HG03378 (cell line): ENCODE measurements around the gene C8B.

Experiments
- ATAC-seq: cut with Tn5 transposase; IDR thresholded peaks from one replicate; pipeline ENCODE4 v1.9.1; 2021; ENCODE audit warnings: mild to moderate bottlenecking, moderate library complexity; ENCODE audit not compliant: unreplicated experiment

C8B gene

GRCh38 chr1:56965916-56966697, at the start of gene C8B:
TSS of gene C8B (minus strand) at chr1:56966015. CDS start at chr1:56965948, 67 bp downstream.
- ATAC-seq: no peak

GRCh38 chr1:57015071-57015470, 49.3 kb upstream of the C8B start:
- no peak for ATAC-seq

- no peak for ATAC-seq
Measured at GRCh38 chr1:57013522-57013921, 47.7 kb upstream of the C8B start.

- ATAC-seq: no peak
Measured at GRCh38 chr1:57012315-57012714, 46.5 kb upstream of the C8B start.

- no peak for ATAC-seq
Measured at GRCh38 chr1:57010511-57010910, 44.7 kb upstream of the C8B start.

- ATAC-seq: no peak
Measured at GRCh38 chr1:57007948-57008347, 42.1 kb upstream of the C8B start.

- ATAC-seq: no peak
Measured at GRCh38 chr1:57007472-57007871, 41.7 kb upstream of the C8B start.

GRCh38 chr1:57003398-57004139, 37.8 kb upstream of the C8B start:
- ATAC-seq: no peak

- no peak for ATAC-seq
Measured at GRCh38 chr1:56995414-56996100, 29.7 kb upstream of the C8B start.

GRCh38 chr1:56993475-56993874, 27.7 kb upstream of the C8B start:
- no peak for ATAC-seq

- ATAC-seq: no peak
Measured at GRCh38 chr1:56992318-56993125, 26.7 kb upstream of the C8B start.

- no peak for ATAC-seq
Measured at GRCh38 chr1:56991576-56991975, 25.8 kb upstream of the C8B start.

GRCh38 chr1:56986397-56986796, 20.6 kb upstream of the C8B start:
- no peak for ATAC-seq

GRCh38 chr1:56985857-56986256, 20.0 kb upstream of the C8B start:
- ATAC-seq: no peak

GRCh38 chr1:56983484-56983883, 17.7 kb upstream of the C8B start:
- ATAC-seq: no peak

GRCh38 chr1:56979986-56980755, 14.4 kb upstream of the C8B start:
- no peak for ATAC-seq

- no peak for ATAC-seq
Measured at GRCh38 chr1:56978819-56979218, 13.0 kb upstream of the C8B start.

GRCh38 chr1:56977910-56978309, 12.1 kb upstream of the C8B start:
- no peak for ATAC-seq

GRCh38 chr1:56975446-56975845, 9.6 kb upstream of the C8B start:
- ATAC-seq: no peak
